Left ventricle myocardium superior (tissue), 1 donor: ENCODE results near the gene SOX30. TPM values are rescaled to one million over a fixed set of nuclear protein-coding genes. Genes with fewer than 3 reads are reported as not detected.

Source experiments
- ATAC-seq: fragments of 200-7000 bp; cut with Tn5 transposase; one replicate; pipeline ENCODE4 v1.9.1; 2020; ENCODE audit warnings: mild to moderate bottlenecking, moderate library complexity
- DNase-seq: peaks from one replicate; pipeline ENCODE4 v3.0.0-alpha.2; 2020
- intact Hi-C: fragments of 100-400 bp; cut with micrococcal nuclease; formaldehyde crosslinking; loops from one replicate; pipeline ENCODE4 v1.11.0; 2022
- total RNA-seq: library from RNA; stranded (reverse); fragmentation: NEBNext Ultra II Directional; extraction: Animal tissue kit (Norgen Biotek cat#: 25700); gene quantifications from one replicate; pipeline ENCODE4 v1.2.1, GENCODE V29; 2021
- donor health status: DM: no; HTN: yes; CAD: no; lungs with severe emphysema.

SOX30 gene
- total RNA-seq, 1 donor from 2014 or later = not detected

DNA sequence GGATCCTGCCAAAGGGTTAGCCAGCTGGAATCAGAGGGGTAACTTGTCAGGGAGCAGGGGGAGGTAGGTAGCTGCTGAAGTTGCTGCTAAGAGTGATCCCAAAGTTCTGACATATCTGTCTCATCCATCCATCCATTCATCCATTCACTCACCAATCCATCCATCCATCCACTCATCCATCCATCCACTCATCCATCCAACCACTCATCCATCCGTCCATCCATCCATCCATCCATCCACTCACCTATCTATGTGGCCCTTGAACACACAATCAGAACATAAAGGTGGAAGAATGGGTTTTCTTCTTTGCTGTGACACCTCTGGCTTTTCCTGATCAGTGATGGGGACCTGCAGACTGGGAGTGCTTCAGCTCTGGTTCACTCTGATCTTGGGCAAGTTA lies 16.1 kb upstream of the SOX30 start:
- ATAC-seq (no peak), DNase-seq (no peak)
- intact Hi-C loops = no loop called here

DNA sequence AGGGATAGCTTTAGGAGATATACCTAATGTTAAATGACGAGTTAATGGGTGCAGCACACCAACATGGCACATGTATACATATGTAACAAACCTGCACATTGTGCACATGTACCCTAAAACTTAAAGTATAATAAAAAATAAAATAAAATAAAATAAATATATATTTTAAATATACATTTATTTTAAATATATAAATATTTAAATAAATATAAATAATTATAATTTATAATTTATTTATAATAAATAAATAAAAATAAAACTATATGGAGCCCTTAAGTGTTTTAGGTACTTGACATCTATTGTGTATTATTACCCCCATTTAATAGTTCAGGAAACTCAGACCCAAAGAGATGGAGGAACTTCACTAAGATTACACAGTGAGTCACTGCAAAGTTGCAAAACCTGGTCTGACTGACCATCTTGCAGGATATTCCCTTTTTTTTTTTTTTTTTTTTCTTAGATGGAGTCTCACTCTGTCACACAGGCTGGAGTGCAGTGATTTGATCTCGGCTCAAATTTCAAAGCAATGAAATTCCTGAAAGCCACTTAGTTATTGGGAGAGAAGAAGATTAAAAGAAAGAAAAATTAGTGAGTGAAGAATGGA lies 13.3 kb upstream of the SOX30 start:
- intact Hi-C loops = no loop called here
- DNase-seq = no peak
- ATAC-seq = no peak

DNA sequence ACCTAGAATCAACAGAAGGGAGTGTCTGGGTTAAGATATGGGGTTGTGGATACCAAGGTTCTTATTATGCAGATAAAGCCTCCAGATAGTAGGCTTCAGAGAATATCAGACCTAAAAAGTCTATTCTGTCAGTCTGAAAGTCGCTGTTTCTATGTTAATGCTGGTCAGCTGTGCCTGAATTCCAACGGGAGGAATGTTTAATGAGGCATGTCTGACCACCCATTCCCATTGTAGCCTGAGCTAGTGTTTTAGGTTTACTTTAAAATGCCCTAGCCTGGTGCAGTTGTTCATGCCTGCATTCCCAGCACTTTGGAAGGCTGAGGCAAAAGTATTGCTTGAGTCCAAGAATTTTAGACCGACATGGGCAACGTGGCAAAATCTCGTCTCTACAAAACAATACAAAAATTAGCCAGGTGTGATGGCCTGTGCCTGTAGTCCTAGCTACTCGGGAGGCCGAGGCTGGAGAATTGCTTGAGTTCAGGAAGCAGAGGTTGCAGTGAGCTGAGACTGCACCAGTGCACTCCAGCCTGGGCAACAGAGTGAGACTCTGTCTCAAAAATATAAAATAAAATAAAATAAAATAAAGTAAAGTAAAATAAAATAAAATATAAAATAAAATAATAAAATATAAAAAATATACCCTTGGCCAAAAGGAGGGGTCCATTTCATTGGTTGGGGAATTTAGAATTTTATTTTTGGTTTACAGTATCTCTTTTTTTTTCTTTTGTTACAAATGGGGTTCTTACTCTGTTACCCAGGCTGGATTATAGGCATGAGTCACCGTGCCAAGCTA lies 7.8 kb upstream of the SOX30 start:
- intact Hi-C loops = no loop called here
- ATAC-seq (no peak), DNase-seq (no peak)

GRCh38 chr5:157658893-157659292 lies 6.7 kb upstream of the SOX30 start:
- intact Hi-C loops = no loop called here
- no peak for DNase-seq
- ATAC-seq = no peak

DNA sequence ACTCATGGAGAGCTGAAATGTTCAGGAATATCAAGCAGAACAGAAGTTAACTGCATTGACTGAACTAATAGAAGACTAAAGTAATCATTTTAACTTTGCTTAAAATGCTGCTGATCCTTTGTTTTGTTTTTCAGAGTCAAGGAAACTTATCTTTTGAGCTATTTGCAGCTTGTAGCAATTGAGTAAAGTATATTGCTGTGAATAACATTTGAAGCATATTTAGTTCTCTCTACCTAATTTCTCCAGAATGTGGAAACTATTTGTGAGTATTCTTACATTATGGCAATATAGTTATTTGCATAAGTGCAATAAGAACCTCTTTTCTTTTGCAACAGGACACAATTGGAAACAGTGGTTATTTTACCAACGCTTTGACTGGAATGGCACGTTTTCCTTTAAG lies 5.3 kb upstream of the SOX30 start:
- DNase-seq (no peak), ATAC-seq (no peak)
- intact Hi-C loops = no loop called here

- ATAC-seq = peak; percentile 98
- intact Hi-C loops = no loop called here
Measured at GRCh38 chr5:157651623-157652376, 438 bp downstream of the SOX30 start.

DNA sequence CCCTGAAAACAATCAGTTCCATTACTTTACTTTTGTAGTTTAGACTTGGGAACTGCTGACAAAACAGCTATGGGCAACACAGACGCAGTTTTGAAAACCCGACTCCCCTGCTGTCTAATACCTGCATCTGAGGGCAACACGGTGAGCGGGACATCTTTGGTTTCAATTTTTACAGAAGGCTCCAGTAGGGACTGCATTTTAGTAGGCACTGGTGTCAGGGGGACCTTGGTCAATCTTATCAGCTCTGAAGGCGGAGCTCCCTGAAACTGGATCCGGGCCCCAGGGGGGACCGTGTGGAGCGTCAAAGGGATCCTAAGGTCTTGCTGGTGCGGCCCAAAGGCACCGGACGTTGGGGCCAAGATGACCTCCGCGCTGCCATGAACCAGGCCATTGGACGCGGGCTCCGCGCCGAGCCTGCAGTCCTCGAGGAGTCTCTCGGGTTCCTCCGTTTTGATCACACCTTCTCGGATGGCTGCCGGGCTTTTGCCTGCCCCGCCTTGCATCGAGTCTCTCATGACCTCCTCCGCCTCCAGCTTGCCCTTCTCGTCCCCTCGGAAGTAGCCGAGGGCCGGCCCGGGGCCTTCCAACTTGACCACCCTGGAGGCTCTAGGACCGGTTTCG lies 1.1 kb downstream of the SOX30 start:
- intact Hi-C loops = no loop called here
- no peak for DNase-seq
- ATAC-seq = peak; percentile 24

More at GRCh38 chr5:157651623-157652376, 438 bp downstream of the SOX30 start:
- peak; percentile 83 for DNase-seq

- DNase-seq (no peak), ATAC-seq (no peak)
- intact Hi-C loops = no loop called here
Measured at GRCh38 chr5:157649101-157649500, 3.1 kb downstream of the SOX30 start.

GRCh38 chr5:157648275-157648990 lies 3.8 kb downstream of the SOX30 start:
- ATAC-seq = no peak
- intact Hi-C loops = no loop called here
- DNase-seq = no peak

DNA sequence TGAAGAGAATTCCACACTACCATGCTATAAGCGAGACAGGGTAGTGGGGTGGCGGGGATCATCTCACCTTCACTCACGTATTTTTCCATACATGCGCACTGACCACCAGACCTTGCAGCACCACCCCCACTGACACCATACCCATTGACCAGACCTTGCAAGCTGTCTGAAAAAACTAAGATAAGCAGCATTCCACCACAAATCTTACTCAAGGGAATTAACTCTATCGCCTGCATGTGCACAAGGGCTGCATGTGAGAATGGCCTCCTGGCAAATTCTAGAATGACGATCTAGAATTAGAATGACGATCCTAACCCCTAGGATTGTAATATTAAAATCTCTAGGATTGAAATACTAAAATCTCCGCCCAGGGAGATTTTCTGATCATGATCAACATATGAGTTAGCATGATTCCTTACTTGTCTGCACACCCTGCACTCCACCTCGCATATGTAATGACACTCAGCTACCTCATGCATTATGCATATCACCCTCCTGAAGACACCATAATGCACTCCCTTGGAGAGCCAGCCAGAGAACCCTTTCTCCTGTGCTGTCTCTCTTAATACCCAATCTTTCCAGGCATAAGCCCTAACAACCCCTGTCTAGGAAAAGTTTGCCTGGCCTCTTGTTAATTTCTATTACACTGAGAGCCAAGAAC lies 11.7 kb downstream of the SOX30 start:
- intact Hi-C loops = no loop called here
- DNase-seq (no peak), ATAC-seq (no peak)

- ATAC-seq (no peak), DNase-seq (no peak)
- intact Hi-C loops = no loop called here
Measured at GRCh38 chr5:157630341-157630740, 21.9 kb downstream of the SOX30 start.

DNA sequence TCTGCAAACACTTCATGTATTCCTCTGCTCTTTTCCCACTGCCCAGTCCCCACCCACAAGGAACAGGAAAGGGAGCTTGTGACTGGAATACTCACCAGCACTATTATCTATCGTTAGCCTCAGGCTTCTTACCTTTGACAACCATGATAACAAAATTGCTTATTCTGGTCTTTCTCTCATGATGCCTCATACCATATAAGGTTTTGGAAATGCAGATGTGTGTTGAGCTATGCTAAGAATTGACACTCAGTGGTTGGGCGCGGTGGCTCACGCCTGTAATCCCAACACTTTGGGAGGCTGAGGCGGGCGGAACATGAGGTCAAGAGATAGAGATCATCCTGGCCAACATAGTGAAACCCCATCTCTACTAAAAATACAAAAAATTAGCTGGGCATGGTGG lies 25.4 kb downstream of the SOX30 start:
- intact Hi-C loops = no loop called here
- DNase-seq (no peak), ATAC-seq (no peak)

DNA sequence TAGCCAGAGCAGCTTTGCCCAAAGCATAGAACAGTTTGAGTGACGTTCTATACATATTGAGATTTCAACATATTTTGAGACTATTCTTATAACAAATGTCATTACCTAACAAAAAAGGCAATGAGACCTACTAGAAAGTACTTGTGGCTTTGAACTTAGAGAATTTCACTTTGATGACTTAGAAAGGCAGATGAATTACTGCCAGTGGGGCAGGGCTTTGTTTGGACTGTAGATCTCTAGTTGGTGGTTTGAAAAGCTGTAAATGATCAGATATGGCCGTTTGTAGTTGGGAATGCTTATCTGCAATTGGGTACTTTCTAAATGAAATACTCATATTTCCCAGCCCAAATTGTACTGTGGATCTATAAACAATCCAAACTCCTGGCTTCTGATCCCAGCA lies 28.1 kb downstream of the SOX30 start:
- no peak for DNase-seq
- intact Hi-C loops = no loop called here
- ATAC-seq = no peak

DNA sequence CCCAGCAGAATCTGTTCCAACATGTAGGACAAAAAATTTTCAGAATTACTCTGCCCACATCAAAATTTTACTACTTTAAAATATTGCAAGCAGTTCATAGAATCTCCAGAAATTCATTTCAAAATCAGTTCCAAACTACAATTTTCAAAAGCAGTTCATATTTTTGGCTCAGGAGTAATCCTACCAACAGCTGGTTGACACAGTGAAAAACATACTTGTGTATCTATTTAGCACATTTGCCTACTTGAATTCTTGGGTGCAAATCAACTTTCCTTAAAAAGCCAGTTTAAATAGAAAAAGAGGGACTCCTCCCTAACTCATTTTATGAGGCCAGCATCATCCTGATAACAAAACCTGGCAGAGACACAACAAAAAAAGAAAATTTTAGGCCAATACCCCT lies 31.5 kb downstream of the SOX30 start:
- DNase-seq (no peak), ATAC-seq (no peak)
- intact Hi-C loops = no loop called here

GRCh38 chr5:157618191-157618765 lies 34.0 kb downstream of the SOX30 start:
- ATAC-seq = no peak
- no peak for DNase-seq
- intact Hi-C loops = no loop called here

GRCh38 chr5:157616785-157617184 lies 35.5 kb downstream of the SOX30 start:
- intact Hi-C loops = no loop called here
- no peak for DNase-seq
- no peak for ATAC-seq

- DNase-seq (no peak), ATAC-seq (no peak)
- intact Hi-C loops = no loop called here
Measured at GRCh38 chr5:157613385-157614245, 38.6 kb downstream of the SOX30 start.

- intact Hi-C loops = no loop called here
- ATAC-seq = no peak
Measured at GRCh38 chr5:157612581-157612980, 39.7 kb downstream of the SOX30 start.

More at GRCh38 chr5:157612581-157612980, 39.7 kb downstream of the SOX30 start:
- no peak for DNase-seq
